Loucy (cell line): ENCODE measurements around the gene FOXL1.

Experiments used
- H2AFZ ChIP-seq: fragments of 200-600 bp; sonication (generic); 2 replicates; pipeline ENCODE4 v1.6.0; 2016; ENCODE audit warnings: antibody characterized with exemption, mild to moderate bottlenecking, low read length, moderate library complexity
- H3F3A ChIP-seq: fragments of 200-600 bp; 2 replicates; pipeline ENCODE4 v1.6.0; 2016; ENCODE audit warnings: antibody characterized with exemption, low read depth, mild to moderate bottlenecking
- H3K27me3 ChIP-seq: fragments of 200-600 bp; sonication (generic); 2 replicates; pipeline ENCODE4 v1.6.1; 2014; ENCODE audit warnings: low read length, mild to moderate bottlenecking; ENCODE audit not compliant: insufficient read depth, poor library complexity, severe bottlenecking
- H3K36me3 ChIP-seq: fragments of 200-600 bp; sonication (generic); 2 replicates; pipeline ENCODE4 v1.6.1; 2016; ENCODE audit warnings: low read length; ENCODE audit not compliant: insufficient read depth
- H3K4me1 ChIP-seq: fragments of 200-600 bp; sonication (generic); 2 replicates; pipeline ENCODE4 v1.5.1; 2014; ENCODE audit warnings: low read length, mild to moderate bottlenecking; ENCODE audit not compliant: insufficient read depth, poor library complexity, severe bottlenecking
- H3K4me2 ChIP-seq: fragments of 200-600 bp; sonication (generic); 2 replicates; pipeline ENCODE4 v1.6.0; 2014; ENCODE audit warnings: antibody characterized with exemption, low read length, low read depth, mild to moderate bottlenecking; ENCODE audit not compliant: poor library complexity, severe bottlenecking
- H3K4me3 ChIP-seq: fragments of 200-600 bp; sonication (generic); 2 replicates; pipeline ENCODE4 v1.5.1; 2014; ENCODE audit warnings: low read length, mild to moderate bottlenecking, mixed read lengths; ENCODE audit not compliant: poor library complexity, severe bottlenecking
- H3K79me2 ChIP-seq: fragments of 200-600 bp; sonication (generic); 2 replicates; pipeline ENCODE4 v1.6.1; 2014; ENCODE audit warnings: low read length; ENCODE audit not compliant: insufficient read depth
- H3K9ac ChIP-seq: fragments of 200-600 bp; sonication (generic); 2 replicates; pipeline ENCODE4 v1.6.0; 2014; ENCODE audit warnings: mild to moderate bottlenecking, low read depth, low read length, moderate library complexity; ENCODE audit not compliant: poor library complexity, severe bottlenecking
- H3K9me2 ChIP-seq: fragments of 200-600 bp; sonication (generic); replicated peaks from 2 replicates; pipeline ENCODE4 v1.6.1; 2016; ENCODE audit warnings: low read depth, low read length, mixed read lengths
- H3K9me3 ChIP-seq: fragments of 200-600 bp; sonication (generic); 2 replicates; pipeline ENCODE4 v1.6.1; 2014; ENCODE audit warnings: mild to moderate bottlenecking, antibody characterized with exemption, low read length, low read depth; ENCODE audit not compliant: insufficient read depth
- H4K20me1 ChIP-seq: fragments of 200-600 bp; sonication (generic); 2 replicates; pipeline ENCODE4 v1.6.0; 2014; ENCODE audit warnings: antibody characterized with exemption, low read length, mild to moderate bottlenecking; ENCODE audit not compliant: insufficient read depth, poor library complexity, severe bottlenecking
- EZH2phosphoT487 ChIP-seq: fragments of 200-600 bp; IDR thresholded peaks from 2 replicates; pipeline ENCODE4 v1.6.1; 2018; ENCODE audit warnings: antibody characterized with exemption, mild to moderate bottlenecking, moderate library complexity, borderline replicate concordance
- TF ChIP-seq, protein P1 (sequence below): fragments of 200-600 bp; sonication (generic); conservative IDR thresholded peaks from 2 replicates; pipeline ENCODE4 v1.5.1; 2014; ENCODE audit warnings: mild to moderate bottlenecking, antibody characterized with exemption, low read length

Gene FOXL1

GRCh38 chr16:86598607-86599565, 20.5 kb downstream of the FOXL1 start:
- Histone ChIP-seq H2AFZ (no peak overlapping the region), H3K4me2 (no peak overlapping the region), H3K4me3 (no peak overlapping the region), H3K36me3 (no peaks in the 10 kb centered on the region), H3K9me3 (no peaks in the 10 kb centered on the region), H3K27me3 (no peaks in the 10 kb centered on the region), H3K9me2 (no peaks in the 10 kb centered on the region), H3K79me2 (no peaks in the 10 kb centered on the region), H3K9ac (no peak overlapping the region), H3F3A (no peaks in the 10 kb centered on the region), H3K4me1 (peaks cover 10% of the 10 kb centered on the region), H4K20me1 (no peaks in the 10 kb centered on the region)
- no peak for TF ChIP-seq EZH2phosphoT487
- TF ChIP-seq, protein P1, sequence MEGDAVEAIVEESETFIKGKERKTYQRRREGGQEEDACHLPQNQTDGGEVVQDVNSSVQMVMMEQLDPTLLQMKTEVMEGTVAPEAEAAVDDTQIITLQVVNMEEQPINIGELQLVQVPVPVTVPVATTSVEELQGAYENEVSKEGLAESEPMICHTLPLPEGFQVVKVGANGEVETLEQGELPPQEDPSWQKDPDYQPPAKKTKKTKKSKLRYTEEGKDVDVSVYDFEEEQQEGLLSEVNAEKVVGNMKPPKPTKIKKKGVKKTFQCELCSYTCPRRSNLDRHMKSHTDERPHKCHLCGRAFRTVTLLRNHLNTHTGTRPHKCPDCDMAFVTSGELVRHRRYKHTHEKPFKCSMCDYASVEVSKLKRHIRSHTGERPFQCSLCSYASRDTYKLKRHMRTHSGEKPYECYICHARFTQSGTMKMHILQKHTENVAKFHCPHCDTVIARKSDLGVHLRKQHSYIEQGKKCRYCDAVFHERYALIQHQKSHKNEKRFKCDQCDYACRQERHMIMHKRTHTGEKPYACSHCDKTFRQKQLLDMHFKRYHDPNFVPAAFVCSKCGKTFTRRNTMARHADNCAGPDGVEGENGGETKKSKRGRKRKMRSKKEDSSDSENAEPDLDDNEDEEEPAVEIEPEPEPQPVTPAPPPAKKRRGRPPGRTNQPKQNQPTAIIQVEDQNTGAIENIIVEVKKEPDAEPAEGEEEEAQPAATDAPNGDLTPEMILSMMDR: no peak

GRCh38 chr16:86601356-86601755, 23.0 kb downstream of the FOXL1 start:
- H3F3A ChIP-seq: no peaks in the 10 kb centered on the region
- no peaks in the 10 kb centered on the region for H3K79me2 ChIP-seq
- no peaks in the 10 kb centered on the region for H3K9me2 ChIP-seq
- H2AFZ ChIP-seq: no peak overlapping the region
- H3K4me2 ChIP-seq: no peak overlapping the region
- H3K9ac ChIP-seq: no peak overlapping the region
- TF ChIP-seq, protein P1: no peak
- TF ChIP-seq EZH2phosphoT487: no peak
- no peaks in the 10 kb centered on the region for H3K9me3 ChIP-seq
- H3K36me3 ChIP-seq: no peaks in the 10 kb centered on the region
- H4K20me1 ChIP-seq: no peaks in the 10 kb centered on the region
- peaks cover 8% of the 10 kb centered on the region for H3K4me1 ChIP-seq
- H3K27me3 ChIP-seq: no peaks in the 10 kb centered on the region
- H3K4me3 ChIP-seq: no peak overlapping the region

- Histone ChIP-seq H3K4me2 (no peak overlapping the region), H3K4me3 (no peak overlapping the region), H3K9me3 (no peaks in the 10 kb centered on the region), H4K20me1 (no peaks in the 10 kb centered on the region), H3K9me2 (no peaks in the 10 kb centered on the region), H3F3A (no peaks in the 10 kb centered on the region), H3K36me3 (no peaks in the 10 kb centered on the region), H2AFZ (no peak overlapping the region), H3K9ac (no peak overlapping the region), H3K4me1 (peaks cover 8% of the 10 kb centered on the region), H3K79me2 (no peaks in the 10 kb centered on the region), H3K27me3 (no peaks in the 10 kb centered on the region)
- TF ChIP-seq EZH2phosphoT487: no peak
- TF ChIP-seq, protein P1: no peak
Observed at GRCh38 chr16:86602521-86602920, 24.2 kb downstream of the FOXL1 start.
